Measurements from ENCODE around the gene CDK10.

DNA sequence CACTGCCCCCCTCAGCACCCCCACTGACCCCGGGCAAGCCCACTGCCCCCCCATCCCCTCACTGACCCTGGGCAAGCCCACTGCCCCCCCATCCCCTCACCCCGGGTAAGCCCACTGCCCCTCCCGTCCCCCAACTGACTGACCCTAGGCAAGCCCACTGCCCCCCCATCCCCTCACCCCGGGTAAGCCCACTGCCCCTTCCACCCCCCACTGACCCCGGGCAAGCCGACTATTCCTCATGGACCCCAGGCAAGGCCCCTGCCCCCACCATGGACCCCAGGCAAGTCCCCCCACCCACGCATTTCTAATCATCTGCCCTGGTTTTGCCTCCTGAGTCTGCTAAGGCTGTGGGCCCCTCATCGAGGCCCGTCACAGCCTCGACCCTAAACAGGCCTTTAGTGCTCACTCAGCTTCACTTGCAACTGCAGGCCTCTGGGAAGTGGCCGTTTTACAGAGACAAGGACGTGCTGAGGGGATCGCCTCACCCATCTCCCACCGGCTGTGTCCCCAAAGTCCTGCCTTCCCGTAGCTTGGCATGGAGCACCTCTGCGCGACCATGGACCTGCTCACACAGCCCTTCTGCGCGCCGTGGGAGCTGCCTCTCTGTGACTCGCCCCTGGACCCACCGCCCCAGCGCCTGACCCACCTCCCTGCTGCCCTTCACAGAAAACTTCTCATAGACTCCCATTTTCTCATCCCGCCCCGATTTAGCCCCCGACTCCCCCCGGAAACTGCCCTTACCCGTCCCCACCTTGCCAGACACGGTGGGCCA lies 30.6 kb downstream of the CDK10 start:
- TF ChIP-seq, protein P1, sequence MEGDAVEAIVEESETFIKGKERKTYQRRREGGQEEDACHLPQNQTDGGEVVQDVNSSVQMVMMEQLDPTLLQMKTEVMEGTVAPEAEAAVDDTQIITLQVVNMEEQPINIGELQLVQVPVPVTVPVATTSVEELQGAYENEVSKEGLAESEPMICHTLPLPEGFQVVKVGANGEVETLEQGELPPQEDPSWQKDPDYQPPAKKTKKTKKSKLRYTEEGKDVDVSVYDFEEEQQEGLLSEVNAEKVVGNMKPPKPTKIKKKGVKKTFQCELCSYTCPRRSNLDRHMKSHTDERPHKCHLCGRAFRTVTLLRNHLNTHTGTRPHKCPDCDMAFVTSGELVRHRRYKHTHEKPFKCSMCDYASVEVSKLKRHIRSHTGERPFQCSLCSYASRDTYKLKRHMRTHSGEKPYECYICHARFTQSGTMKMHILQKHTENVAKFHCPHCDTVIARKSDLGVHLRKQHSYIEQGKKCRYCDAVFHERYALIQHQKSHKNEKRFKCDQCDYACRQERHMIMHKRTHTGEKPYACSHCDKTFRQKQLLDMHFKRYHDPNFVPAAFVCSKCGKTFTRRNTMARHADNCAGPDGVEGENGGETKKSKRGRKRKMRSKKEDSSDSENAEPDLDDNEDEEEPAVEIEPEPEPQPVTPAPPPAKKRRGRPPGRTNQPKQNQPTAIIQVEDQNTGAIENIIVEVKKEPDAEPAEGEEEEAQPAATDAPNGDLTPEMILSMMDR (IDR thresholded peaks at IDR 0.05; ENCODE audit: low read depth, low read length) = no peak
- no peak for TF ChIP-seq EZH2phosphoT487 (IDR thresholded peaks at IDR 0.05; ENCODE audit: low read depth)

Measured in OCI-LY3 (cell line).